ENCODE measurements around the gene SLFN5.
"Not testable (repeated sequence)": the region's sequence is repeated elsewhere in the genome, so short reads cannot be mapped to it uniquely, and the experiment has no call there.

The SLFN5 gene

GRCh38 chr17:35243561-35244340 lies 879 bp downstream of the SLFN5 start:
- DNase-seq = no peak

GRCh38 chr17:35244341-35245195 lies 1.7 kb downstream of the SLFN5 start:
- DNase-seq = no peak

- no peak for DNase-seq
Observed at GRCh38 chr17:35245196-35245486, 2.3 kb downstream of the SLFN5 start.

- no peak for DNase-seq
Observed at GRCh38 chr17:35252651-35253050, 9.8 kb downstream of the SLFN5 start.

GRCh38 chr17:35254107-35254773 lies 11.4 kb downstream of the SLFN5 start:
- DNase-seq = no peak

- no peak for DNase-seq
Observed at GRCh38 chr17:35255316-35255715, 12.4 kb downstream of the SLFN5 start.

- peak; percentile 6 to 9 for DNase-seq
Observed at GRCh38 chr17:35256629-35257028, 13.8 kb downstream of the SLFN5 start.

- peak; percentile 65 to 88 for DNase-seq
Observed at GRCh38 chr17:35257208-35257659, 14.4 kb downstream of the SLFN5 start.

- no peak for DNase-seq
Observed at GRCh38 chr17:35259001-35259400, 16.1 kb downstream of the SLFN5 start.

GRCh38 chr17:35265071-35265470 lies 22.2 kb downstream of the SLFN5 start:
- DNase-seq = no peak

- DNase-seq = no peak
Observed at GRCh38 chr17:35265566-35266141, 22.8 kb downstream of the SLFN5 start.

- not testable (repeated sequence) for DNase-seq
Observed at GRCh38 chr17:35274167-35275066, 31.5 kb downstream of the SLFN5 start.

GRCh38 chr17:35278454-35278853 lies 35.6 kb downstream of the SLFN5 start:
- DNase-seq = not testable (repeated sequence)

- DNase-seq = not testable (repeated sequence)
Observed at GRCh38 chr17:35278876-35279275, 36.0 kb downstream of the SLFN5 start.

GRCh38 chr17:35283767-35284166 lies 40.9 kb downstream of the SLFN5 start:
- no peak for DNase-seq

- DNase-seq = no peak
Observed at GRCh38 chr17:35284955-35285354, 42.1 kb downstream of the SLFN5 start.

GRCh38 chr17:35286120-35286781 lies 43.4 kb downstream of the SLFN5 start:
- DNase-seq = no peak

- DNase-seq = no peak
Observed at GRCh38 chr17:35287286-35287811, 44.5 kb downstream of the SLFN5 start.

- DNase-seq = no peak
Observed at GRCh38 chr17:35289222-35289621, 46.4 kb downstream of the SLFN5 start.

- no peak for DNase-seq
Observed at GRCh38 chr17:35291802-35292201, 48.9 kb downstream of the SLFN5 start.

GRCh38 chr17:35293151-35293847 lies 50.4 kb downstream of the SLFN5 start:
- DNase-seq = no peak

Data from SHP77 (cell line).